GM20000 (cell line): Measurements from ENCODE around the gene TEX35.
A peak's percentile ranks its signal among the peaks of the same experiment; 100 is the strongest.

Experiments
- DNase-seq: peaks from one replicate; pipeline ENCODE4 v3.0.0; 2012; ENCODE audit warnings: low spot score
- TF ChIP-seq, protein P1 (sequence below): IDR thresholded peaks from 2 replicates; pipeline ENCODE4 v1.5.1; 2012; ENCODE audit warnings: mild to moderate bottlenecking, control low read depth; ENCODE audit errors: extremely low read depth, missing control alignments

Gene TEX35

GRCh38 chr1:178530502-178530901 is 17.6 kb downstream of the TEX35 start:
- TF ChIP-seq, protein P1, sequence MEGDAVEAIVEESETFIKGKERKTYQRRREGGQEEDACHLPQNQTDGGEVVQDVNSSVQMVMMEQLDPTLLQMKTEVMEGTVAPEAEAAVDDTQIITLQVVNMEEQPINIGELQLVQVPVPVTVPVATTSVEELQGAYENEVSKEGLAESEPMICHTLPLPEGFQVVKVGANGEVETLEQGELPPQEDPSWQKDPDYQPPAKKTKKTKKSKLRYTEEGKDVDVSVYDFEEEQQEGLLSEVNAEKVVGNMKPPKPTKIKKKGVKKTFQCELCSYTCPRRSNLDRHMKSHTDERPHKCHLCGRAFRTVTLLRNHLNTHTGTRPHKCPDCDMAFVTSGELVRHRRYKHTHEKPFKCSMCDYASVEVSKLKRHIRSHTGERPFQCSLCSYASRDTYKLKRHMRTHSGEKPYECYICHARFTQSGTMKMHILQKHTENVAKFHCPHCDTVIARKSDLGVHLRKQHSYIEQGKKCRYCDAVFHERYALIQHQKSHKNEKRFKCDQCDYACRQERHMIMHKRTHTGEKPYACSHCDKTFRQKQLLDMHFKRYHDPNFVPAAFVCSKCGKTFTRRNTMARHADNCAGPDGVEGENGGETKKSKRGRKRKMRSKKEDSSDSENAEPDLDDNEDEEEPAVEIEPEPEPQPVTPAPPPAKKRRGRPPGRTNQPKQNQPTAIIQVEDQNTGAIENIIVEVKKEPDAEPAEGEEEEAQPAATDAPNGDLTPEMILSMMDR, result no peak
- DNase-seq, result no peak

GRCh38 chr1:178531887-178532286 is 19.0 kb downstream of the TEX35 start:
- TF ChIP-seq, protein P1, result no peak
- DNase-seq, result no peak

DNA sequence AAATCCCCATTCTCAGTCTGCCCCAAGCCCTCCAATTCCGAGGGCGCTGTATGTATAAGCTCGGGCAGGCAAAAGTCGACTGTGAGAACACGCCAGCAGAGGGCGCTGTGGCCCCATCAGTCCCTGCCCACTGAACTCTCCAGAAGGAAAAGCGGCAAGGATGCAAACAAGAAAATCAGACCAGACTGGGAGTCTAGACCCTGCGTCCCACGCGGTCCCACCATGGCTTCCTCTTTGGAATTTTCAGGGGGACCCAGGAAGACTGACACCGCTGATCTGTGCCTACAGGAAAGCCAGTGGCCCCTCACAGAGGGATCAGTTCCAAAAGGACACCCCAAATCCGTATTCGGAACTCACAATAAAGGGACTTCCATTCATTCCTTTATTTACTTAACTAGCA is 19.5 kb downstream of the TEX35 start:
- DNase-seq, result peak; percentile 82
- TF ChIP-seq, protein P1, result peak; percentile 89

- DNase-seq, result no peak
- TF ChIP-seq, protein P1, result no peak
These were observed 20.4 kb downstream of the TEX35 start for GRCh38 chr1:178533121-178533946.

DNA sequence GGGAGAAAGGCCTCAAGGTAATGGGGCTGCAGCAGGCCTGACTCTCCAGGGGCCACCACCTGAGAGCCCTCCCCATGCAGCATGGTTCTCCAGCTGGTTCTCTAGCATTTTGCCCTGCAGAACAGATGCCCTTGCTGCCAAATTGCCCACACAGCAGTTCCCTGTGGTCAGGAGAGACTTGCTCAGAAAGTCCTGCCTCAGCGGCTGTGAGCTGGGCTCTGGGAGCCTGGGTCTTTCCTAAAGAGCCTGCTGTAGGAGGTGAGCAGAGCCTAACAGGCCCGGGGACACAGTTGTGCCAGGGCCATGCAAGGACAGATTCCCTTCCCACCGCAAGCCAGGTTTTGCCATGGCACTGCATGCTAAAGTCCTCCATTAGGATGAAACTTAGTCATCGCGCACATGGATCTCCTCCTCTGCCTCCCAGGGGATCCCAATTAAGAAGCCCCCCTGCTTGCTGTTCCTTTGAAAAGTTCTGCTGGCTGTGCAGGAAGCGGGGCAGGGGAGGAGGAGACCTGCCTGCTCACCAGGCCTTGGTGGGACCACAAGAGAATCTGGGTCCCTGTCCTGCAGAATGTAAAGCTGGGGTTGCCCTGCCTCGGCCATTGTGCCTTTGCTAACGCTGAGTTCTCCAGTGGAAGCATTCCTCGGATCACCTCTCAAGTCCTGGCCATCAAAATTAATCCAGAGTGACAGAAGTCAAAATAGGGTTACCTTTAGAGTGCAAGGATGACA is 21.4 kb downstream of the TEX35 start:
- no peak for DNase-seq
- TF ChIP-seq, protein P1, result no peak

DNA sequence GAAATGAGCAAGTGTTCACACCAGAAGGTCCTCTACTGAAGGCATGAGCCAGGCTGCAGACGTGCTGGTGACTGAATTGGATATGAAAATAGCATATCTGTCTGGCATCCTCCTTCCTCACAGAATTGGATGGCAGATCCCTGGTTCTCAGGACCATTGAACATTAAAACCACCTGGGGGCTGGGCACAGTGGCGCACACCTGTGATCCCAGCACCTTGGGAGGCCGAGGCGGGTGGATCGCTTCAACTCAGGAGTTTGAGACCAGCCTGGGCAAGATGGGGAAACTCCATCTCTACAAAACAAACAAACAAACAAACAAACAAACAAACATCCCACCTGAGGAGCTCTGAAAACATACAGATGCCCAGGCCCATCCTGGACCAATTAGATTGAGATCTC is 23.4 kb downstream of the TEX35 start:
- no peak for DNase-seq
- TF ChIP-seq, protein P1, result no peak

DNA sequence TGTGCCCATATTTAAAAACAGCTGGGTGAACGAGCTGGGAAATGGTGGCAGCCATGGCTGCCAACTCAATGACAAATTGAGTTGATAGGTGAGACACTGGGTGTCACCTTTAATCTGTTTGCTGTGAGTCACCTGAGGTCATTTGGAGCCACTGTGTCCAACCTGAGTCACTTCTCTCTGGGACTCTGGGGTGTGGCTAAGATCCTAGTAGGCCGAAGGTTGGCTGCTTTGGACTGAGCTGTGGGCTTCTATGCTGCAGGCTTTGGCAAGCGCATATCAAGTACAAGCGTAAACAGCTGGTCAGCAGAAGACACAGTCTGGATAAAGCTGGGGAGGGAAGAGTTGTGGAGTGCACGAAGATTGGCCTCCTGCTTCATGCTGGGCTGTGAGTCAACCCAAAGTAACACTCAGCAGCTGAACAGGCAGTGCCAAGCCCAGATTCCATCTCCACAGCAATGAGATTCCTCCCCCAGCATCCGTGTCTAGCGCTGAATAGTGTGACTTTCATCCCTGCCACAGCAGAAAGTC is 24.0 kb downstream of the TEX35 start:
- TF ChIP-seq, protein P1, result no peak
- no peak for DNase-seq
